ENCODE results near the gene ALPG. TPM values are rescaled to one million over a fixed set of nuclear protein-coding genes. Genes with fewer than 3 reads are reported as not detected.

ALPG gene
- total and polyA plus RNA-seq, 10 of the 15 experiments (the other 5 are each of a cell fraction or from before 2014, with no cell fraction given), result not detected

- TF ChIP-seq ATF7 (IDR thresholded peaks at IDR 0.05; ENCODE audit: low read depth) (no peak), KLF5 (IDR thresholded peaks at IDR 0.05; ENCODE audit: partially characterized antibody) (no peak), SIN3A (IDR thresholded peaks at IDR 0.05; ENCODE audit: low read depth, low read length) (no peak), NR2C1 (IDR thresholded peaks at IDR 0.05) (no peak)
Measured at GRCh38 chr2:232396683-232397082, 10.0 kb upstream of the ALPG start (continued).

- H3K4me2 ChIP-seq (ENCODE audit: control insufficient read depth, insufficient read depth), result no peak overlapping the region
- no peak overlapping the region for H3K9ac ChIP-seq (ENCODE audit: control insufficient read depth, insufficient read depth, low read length)
- no peaks in the 10 kb centered on the region for H3K9me3 ChIP-seq (replicated peaks; ENCODE audit: control insufficient read depth, insufficient read depth, low read length)
- ChIA-PET POLR2A (no interaction called here), RAD21 (ENCODE audit: unreplicated experiment) (no interaction called here), SMC1A (ENCODE audit: uncharacterized antibody, unreplicated experiment) (interaction anchor here (0.7 kb wide), 1 partner anchor 80 kb away, joined by 3 read pairs; no protein-coding TSS in a partner anchor), CTCF (no interaction called here)
- H3K36me3 ChIP-seq (ENCODE audit: control insufficient read depth in 2 of 2, insufficient read depth in 2 of 2, low read length in 1 of 2), result no peaks in the 10 kb centered on the region
- no peak overlapping the region for H3K27ac ChIP-seq (ENCODE audit: control insufficient read depth, insufficient read depth)
- TF ChIP-seq IRF4 (IDR thresholded peaks at IDR 0.05; ENCODE audit: low read depth, low read length) (no peak), EZH2 (IDR thresholded peaks at IDR 0.05; ENCODE audit: borderline replicate concordance, control insufficient read depth, low read depth, low read length) (no peak), KLF5 (IDR thresholded peaks at IDR 0.05; ENCODE audit: partially characterized antibody) (no peak), ZNF622 (IDR thresholded peaks at IDR 0.05) (no peak), RCOR1 (conservative IDR thresholded peaks at IDR 0.05; ENCODE audit: low read depth, low read length) (no peak), CBX5 (IDR thresholded peaks at IDR 0.05; ENCODE audit: low read depth) (no peak)
- intact Hi-C loops (cut with micrococcal nuclease; ENCODE audit: unreplicated experiment) (no loop called here), in situ Hi-C loops (cut with MboI) (no loop called here)
- BruUV-seq (replicated peaks), result no TSS peak
- H3K27me3 ChIP-seq (replicated peaks in 1 of 2; ENCODE audit: control insufficient read depth in 2 of 2, insufficient read depth in 2 of 2, low read length in 1 of 2), result no peaks in the 10 kb centered on the region
- DNase-seq (ENCODE audit: low read depth, low spot score) (no peak), FAIRE-seq (no peak), ATAC-seq (no peak)
- H3K4me1 ChIP-seq (ENCODE audit: control insufficient read depth, insufficient read depth, low read length), result no peaks in the 10 kb centered on the region
- no peak overlapping the region for H2AFZ ChIP-seq (ENCODE audit: control insufficient read depth, low read depth, low read length)
- H4K20me1 ChIP-seq (ENCODE audit: control insufficient read depth, insufficient read depth), result no peaks in the 10 kb centered on the region
- 67% methylated on average over 5 of the region's 5 CpGs for WGBS (ENCODE audit: insufficient coverage, insufficient replicate concordance, low lambda C conversion rate, missing lambda C conversion rate)
- no peak overlapping the region for H3K4me3 ChIP-seq
- no peaks in the 10 kb centered on the region for H3K79me2 ChIP-seq (ENCODE audit: control insufficient read depth, insufficient read depth, low read length)
Measured at GRCh38 chr2:232398293-232399034, 8.2 kb upstream of the ALPG start.

Data from GM12878 (cell line).